Mesenteric fat pad (tissue), 1 donor: ENCODE results near the gene RABGGTB. TPM values are rescaled to one million over a fixed set of nuclear protein-coding genes. Genes with fewer than 3 reads are reported as not detected.
"Not testable (repeated sequence)": the region's sequence is repeated elsewhere in the genome, so short reads cannot be mapped to it uniquely, and the experiment has no call there.

Source experiments
- DNase-seq: peaks from one replicate; pipeline ENCODE4 v3.0.0-alpha.2; 2020; ENCODE audit warnings: low spot score
- total RNA-seq: library from RNA; stranded (reverse); fragmentation: NEBNext Ultra II Directional; extraction: Animal tissue kit (Norgen Biotek cat#: 25700); gene quantifications from one replicate; pipeline ENCODE4 v1.2.1, GENCODE V29; 2021
- donor health status: DM: yes; HTN: yes; CAD: no.

Gene RABGGTB
- total RNA-seq, 1 donor from 2014 or later, result 84.8 TPM

DNA sequence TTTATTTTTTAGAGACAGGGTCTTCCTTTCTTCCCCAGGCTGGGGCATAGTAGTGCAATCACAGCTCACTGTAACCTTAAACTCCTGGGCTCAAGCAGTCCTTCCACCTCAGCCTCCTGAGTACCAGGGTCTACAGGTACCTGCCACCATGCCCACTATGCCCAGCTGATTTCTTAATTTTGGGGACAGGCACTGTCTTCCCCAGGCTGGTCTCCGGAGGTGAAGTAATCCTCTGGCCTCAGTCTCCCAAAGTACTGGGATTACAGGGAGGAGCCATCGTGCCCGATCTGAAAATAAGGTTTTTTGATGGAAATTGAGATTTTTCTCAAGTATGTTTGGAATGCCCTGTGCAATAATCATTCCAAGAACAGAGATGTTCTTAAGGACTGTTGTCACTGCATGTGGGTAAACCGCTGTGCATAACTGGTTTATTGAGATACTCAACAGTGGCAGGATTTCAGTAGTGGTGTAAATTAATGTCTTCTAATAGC is 9.7 kb downstream of the RABGGTB start:
- no peak for DNase-seq

- no peak for DNase-seq
These were observed 10.6 kb downstream of the RABGGTB start, which contains the start of gene MSH4 for GRCh38 chr1:75796376-75797272. Gene MSH4 (plus strand): TSS chr1:75796882. CDS start chr1:75796986, 104 bp downstream.

DNA sequence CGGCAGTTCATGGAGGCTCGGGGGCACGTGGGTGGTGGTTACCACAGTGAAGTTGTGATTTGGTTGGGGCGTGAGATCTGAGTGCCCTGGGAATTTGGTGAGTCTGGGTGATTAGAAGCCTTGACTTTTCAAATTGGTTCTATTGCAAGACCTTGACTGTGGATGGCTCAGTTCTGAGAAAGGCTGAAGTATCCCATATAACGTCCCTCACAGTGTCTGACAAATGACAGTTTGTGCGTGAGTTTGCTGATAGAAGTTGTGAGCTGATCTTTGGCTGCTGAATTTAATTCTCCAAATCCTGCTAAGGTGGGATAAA is 11.2 kb downstream of the RABGGTB start:
- DNase-seq, result no peak

- DNase-seq, result peak; percentile 55
These were observed 11.7 kb downstream of the RABGGTB start for GRCh38 chr1:75797606-75798216.

- not testable (repeated sequence) for DNase-seq
These were observed 15.4 kb downstream of the RABGGTB start for GRCh38 chr1:75801480-75801879.

GRCh38 chr1:75808921-75809320 is 22.9 kb downstream of the RABGGTB start:
- DNase-seq, result no peak

DNA sequence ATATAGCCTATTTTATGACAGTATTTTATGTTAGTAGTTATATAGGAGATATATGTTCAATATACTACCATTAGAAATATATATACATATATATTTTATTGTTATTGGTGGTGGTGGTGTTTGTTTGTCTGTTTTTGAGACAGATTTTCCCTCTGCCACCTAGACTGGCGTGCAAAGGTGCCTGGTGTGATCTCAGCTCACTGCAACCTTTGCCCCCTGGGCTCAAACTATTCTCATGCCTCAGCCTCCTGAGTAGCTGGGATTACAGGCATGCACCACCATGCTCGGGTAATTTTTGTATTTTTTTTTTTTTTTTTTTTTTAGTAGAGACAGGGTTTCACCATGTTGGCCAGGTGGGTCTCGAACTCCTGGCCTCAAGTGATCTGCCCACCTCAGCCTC is 24.1 kb downstream of the RABGGTB start:
- DNase-seq, result not testable (repeated sequence)

DNA sequence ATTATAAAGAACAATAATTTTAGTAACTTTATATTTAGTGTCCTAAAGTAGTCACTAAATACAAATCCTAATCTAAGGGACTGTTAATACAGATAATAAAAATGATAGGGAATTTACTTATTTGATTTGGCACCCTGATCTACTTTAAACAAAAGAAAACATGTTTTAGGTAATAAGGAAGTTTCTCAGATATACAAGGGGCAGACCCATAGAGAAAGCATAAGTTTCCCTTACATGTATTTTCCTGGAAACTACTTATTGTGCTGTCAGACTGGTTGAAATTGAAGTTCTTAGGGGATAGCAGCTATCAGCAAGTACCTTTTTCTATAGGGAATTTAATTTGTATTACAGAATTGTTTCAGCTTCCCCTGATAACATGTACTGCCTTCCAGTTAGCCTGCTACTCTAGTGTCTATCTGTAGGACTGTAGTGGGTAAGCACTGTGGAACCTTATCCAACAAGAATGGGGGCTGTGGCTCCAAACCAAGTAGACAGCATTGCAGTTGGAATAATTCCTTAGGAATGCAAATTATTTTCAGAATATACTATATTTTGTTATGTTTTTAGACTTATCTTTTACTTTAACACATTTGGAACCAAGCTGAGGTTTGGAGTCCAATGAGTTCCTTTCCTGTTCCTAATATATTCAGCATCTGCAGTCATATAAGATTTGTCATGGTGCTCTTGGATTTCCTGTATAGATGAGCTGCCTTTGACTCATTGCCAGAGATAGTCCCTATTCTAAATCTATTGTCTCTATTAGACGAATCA is 25.3 kb downstream of the RABGGTB start:
- DNase-seq, result no peak

GRCh38 chr1:75812065-75812464 is 26.0 kb downstream of the RABGGTB start:
- DNase-seq, result no peak

DNA sequence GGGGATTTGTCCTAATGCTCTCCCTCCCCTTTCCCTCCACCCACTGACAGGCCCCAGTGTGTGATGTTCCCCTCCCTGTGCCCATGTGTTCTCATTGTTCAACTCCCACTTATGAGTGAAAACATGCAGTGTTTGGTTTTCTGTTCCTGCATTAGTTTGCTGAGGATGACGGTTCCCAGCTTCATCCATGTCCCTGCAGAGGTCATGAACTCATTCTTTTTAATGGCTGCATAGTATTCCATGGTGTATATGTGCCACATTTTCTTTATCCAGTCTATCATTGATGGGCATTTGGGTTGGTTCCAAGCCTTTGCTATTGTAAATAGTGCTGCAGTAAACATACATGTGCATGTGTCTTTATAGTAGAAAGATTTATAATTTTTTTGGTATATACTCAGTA is 37.5 kb downstream of the RABGGTB start:
- DNase-seq, result not testable (repeated sequence)

- no peak for DNase-seq
These were observed 50.6 kb downstream of the RABGGTB start for GRCh38 chr1:75836528-75837100.

- DNase-seq, result no peak
These were observed 52.0 kb downstream of the RABGGTB start for GRCh38 chr1:75838079-75838478.

DNA sequence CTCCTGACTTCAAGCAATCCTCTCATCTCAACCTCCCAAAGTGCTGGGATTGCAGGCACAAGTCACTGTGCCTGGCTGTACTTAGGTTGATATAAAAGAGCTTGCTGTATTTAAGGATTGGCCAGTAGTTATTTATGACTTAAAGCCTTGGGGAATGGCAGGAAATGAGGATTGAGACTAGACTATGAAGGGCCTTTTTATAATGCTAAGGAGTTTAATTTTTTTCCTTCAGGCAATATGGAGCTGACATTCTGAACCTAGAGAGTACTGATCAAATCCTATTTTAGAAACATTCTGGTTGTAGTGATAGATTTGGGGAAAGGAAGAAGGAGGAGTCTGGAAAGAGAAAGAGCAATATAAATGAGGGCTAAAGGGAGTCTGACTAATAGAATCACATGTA is 55.4 kb downstream of the RABGGTB start:
- no peak for DNase-seq

Other genes starting within 250 kb of the RABGGTB start
- gene SLC44A5, start 175.1 kb upstream of the RABGGTB start, total RNA-seq, result 0.10 TPM
- 41.9 TPM for gene ACADM, start 61.5 kb upstream of the RABGGTB start, total RNA-seq
- gene MSH4, start 10.6 kb downstream of the RABGGTB start, total RNA-seq, result not detected
- not detected for gene ASB17, start 146.1 kb downstream of the RABGGTB start, total RNA-seq